ENCODE measurements around the gene HS1BP3. TPM values are rescaled to one million over a fixed set of nuclear protein-coding genes. Genes with fewer than 3 reads are reported as not detected.

Gene HS1BP3
- total RNA-seq, 1 experiment from 2014 or later, result 15.9 TPM

- peak; percentile 88 for DNase-seq (ENCODE audit: low read depth)
These were observed 24.2 kb upstream of the HS1BP3 start for GRCh38 chr2:20674974-20675679.

- no peak for DNase-seq (ENCODE audit: low read depth)
These were observed 23.5 kb upstream of the HS1BP3 start for GRCh38 chr2:20674309-20674965.

- no peak for DNase-seq (ENCODE audit: low read depth)
These were observed 22.9 kb upstream of the HS1BP3 start for GRCh38 chr2:20673686-20674308.

GRCh38 chr2:20672201-20672951 is 21.5 kb upstream of the HS1BP3 start:
- DNase-seq (ENCODE audit: low read depth), result no peak

GRCh38 chr2:20671736-20672080 is 20.8 kb upstream of the HS1BP3 start:
- DNase-seq (ENCODE audit: low read depth), result no peak

GRCh38 chr2:20671036-20671735 is 20.3 kb upstream of the HS1BP3 start:
- no peak for DNase-seq (ENCODE audit: low read depth)

- DNase-seq (ENCODE audit: low read depth), result no peak
These were observed 19.6 kb upstream of the HS1BP3 start for GRCh38 chr2:20670315-20671035.

- DNase-seq (ENCODE audit: low read depth), result no peak
These were observed 18.8 kb upstream of the HS1BP3 start for GRCh38 chr2:20669562-20670314.

- no peak for DNase-seq (ENCODE audit: low read depth)
These were observed 18.1 kb upstream of the HS1BP3 start for GRCh38 chr2:20668871-20669475.

GRCh38 chr2:20668451-20668850 is 17.6 kb upstream of the HS1BP3 start:
- DNase-seq (ENCODE audit: low read depth), result no peak

- no peak for DNase-seq (ENCODE audit: low read depth)
These were observed 16.9 kb upstream of the HS1BP3 start for GRCh38 chr2:20667531-20668401.

- DNase-seq (ENCODE audit: low read depth), result no peak
These were observed 16.2 kb upstream of the HS1BP3 start for GRCh38 chr2:20667151-20667530.

- no peak for DNase-seq (ENCODE audit: low read depth)
These were observed 15.6 kb upstream of the HS1BP3 start, which contains the start of gene GDF7 for GRCh38 chr2:20666304-20667150. GDF7 (plus strand) TSS chr2:20667144; CDS start chr2:20667240, 96 bp downstream.

- no peak for DNase-seq (ENCODE audit: low read depth)
These were observed 15.1 kb upstream of the HS1BP3 start for GRCh38 chr2:20666005-20666303.

GRCh38 chr2:20665243-20666004 is 14.5 kb upstream of the HS1BP3 start:
- DNase-seq (ENCODE audit: low read depth), result no peak

- no peak for DNase-seq (ENCODE audit: low read depth)
These were observed 13.7 kb upstream of the HS1BP3 start for GRCh38 chr2:20664431-20665242.

- DNase-seq (ENCODE audit: low read depth), result no peak
These were observed 13.1 kb upstream of the HS1BP3 start for GRCh38 chr2:20664071-20664390.

Measured in RPMI7951 (cell line).